H7 (cell line): ENCODE measurements around the gene TRIM5. TPM values are rescaled to one million over a fixed set of nuclear protein-coding genes. Genes with fewer than 3 reads are reported as not detected.
"Not testable (repeated sequence)": the region's sequence is repeated elsewhere in the genome, so short reads cannot be mapped to it uniquely, and the experiment has no call there.

Source experiments
- DNase-seq: peaks from one replicate; pipeline ENCODE4 v3.0.0; 2012
- H3K27me3 ChIP-seq: 2 replicates; pipeline ENCODE4 v1.6.0; 2011; ENCODE audit warnings: mild to moderate bottlenecking, low read length; ENCODE audit not compliant: control insufficient read depth, insufficient read depth
- H3K36me3 ChIP-seq: replicated peaks from 2 replicates; pipeline ENCODE4 v1.5.1; 2011; ENCODE audit warnings: low read length; ENCODE audit not compliant: control insufficient read depth, insufficient read depth
- H3K4me3 ChIP-seq: 2 replicates; pipeline ENCODE4 v1.5.1; 2011; ENCODE audit warnings: low read depth, mild to moderate bottlenecking, control low read depth, low read length, moderate library complexity; ENCODE audit not compliant: insufficient read depth
- total RNA-seq: library from RNA; depleted of rRNA; stranded (reverse); fragments of >200 nt; shearing (Covaris generic); gene quantifications from 2 replicates; pipeline ENCODE4 v1.2.3, GENCODE V29; 2014

Gene TRIM5
- total RNA-seq, 1 experiment from 2014 or later, result 12.3 TPM

DNA sequence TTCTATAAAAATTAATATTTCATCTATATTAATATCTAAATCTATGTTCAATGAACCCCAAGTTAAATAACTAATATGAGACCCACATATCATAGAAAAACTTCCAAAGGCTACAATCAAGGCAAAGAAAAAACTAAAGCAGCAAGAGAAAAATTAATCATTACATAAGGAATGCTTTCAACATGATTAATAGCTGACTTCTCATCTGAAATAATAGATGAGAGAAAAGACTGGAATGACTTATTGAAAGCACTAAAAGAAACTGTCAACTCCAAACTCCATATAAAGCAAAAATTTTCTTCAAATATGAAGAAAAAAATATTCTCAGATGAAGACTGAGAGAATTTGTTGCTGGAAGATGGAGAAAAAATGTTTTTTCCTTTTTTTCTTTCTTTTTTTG lies 13.0 kb downstream of the TRIM5 start:
- Histone ChIP-seq H3K36me3 (no peaks in the 10 kb centered on the region; the same call in 1 of the 2 replicates), H3K27me3 (no peaks in the 10 kb centered on the region), H3K4me3 (no peak overlapping the region)
- DNase-seq, result no peak

DNA sequence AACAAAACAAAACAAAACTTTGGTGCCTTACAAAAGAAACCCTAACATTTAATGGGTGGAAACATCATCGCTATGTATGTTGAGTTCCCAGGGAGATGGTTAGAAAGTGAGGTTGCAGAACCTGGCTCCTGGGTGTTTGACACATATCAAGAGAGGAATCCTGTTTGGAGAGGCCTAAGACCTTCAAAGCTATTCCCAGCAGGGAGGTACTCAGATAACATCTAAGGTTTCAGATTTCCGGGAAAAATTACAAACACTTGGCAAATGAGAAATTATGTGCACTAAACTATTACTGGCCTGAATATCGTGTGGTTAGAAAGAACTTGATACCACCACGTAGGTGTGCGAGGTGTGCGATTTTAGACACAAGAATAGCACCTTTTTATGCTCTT lies 18.5 kb downstream of the TRIM5 start:
- no peak for DNase-seq
- Histone ChIP-seq H3K36me3 (peaks cover 5% of the 10 kb centered on the region), H3K4me3 (no peak overlapping the region), H3K27me3 (no peaks in the 10 kb centered on the region)

DNA sequence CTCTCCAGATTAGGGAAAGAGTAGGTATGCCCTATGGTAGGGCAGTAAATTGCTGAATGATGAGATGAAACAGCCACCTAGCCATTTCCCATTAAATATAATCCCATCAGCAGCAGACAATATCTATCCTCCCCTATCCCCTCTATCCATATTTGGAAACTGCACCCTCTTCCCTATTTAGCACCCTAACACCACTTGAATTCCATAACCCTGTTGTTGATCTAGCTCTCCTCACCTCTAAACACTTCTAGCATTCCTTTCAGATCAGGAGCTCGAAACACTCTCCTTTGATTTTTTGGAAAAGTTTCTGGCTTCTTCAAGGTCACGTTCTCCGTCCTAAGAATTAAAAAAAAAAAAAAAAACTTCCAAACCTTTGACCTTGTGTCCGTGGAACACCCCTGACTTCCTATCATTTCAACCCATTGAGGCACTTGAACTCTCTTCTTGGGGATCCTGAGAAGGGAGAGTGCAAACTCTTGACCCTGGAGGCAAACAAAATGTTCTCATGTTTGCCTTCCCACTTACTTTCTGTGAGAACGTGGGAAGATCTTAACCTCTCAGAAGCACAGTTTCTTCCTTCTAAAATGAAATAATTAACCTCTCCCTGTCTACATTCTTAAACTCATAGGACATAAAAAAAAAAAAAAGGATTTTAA lies 19.0 kb downstream of the TRIM5 start:
- no peak for DNase-seq
- peaks cover 5% of the 10 kb centered on the region for H3K36me3 ChIP-seq
- H3K4me3 ChIP-seq, result no peak overlapping the region
- no peaks in the 10 kb centered on the region for H3K27me3 ChIP-seq

DNA sequence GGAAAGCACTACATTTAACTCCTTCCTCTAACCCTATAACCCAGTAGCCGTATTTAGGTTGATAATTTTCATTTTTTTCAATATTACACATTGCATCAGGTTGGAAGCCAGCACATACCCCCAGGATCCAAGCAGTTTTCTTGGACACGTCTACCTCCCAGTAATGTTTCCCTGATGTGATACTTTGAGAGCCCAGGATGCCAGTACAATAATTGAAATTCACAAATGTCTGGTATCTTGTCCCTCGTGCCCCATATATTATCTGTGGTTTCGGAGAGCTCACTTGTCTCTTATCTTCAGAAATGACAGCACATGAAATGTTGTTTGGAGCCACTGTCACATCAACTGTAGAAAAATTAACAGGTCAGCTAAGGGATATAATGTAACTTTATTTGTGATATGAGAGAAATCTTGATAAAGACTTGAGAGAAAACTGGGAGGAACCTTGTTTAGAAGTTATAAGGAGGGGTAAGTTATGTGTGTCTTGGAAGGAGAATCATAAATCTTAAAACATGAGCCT lies 19.8 kb downstream of the TRIM5 start:
- H3K36me3 ChIP-seq, result peaks cover 5% of the 10 kb centered on the region
- no peaks in the 10 kb centered on the region for H3K27me3 ChIP-seq
- DNase-seq, result no peak
- no peak overlapping the region for H3K4me3 ChIP-seq

DNA sequence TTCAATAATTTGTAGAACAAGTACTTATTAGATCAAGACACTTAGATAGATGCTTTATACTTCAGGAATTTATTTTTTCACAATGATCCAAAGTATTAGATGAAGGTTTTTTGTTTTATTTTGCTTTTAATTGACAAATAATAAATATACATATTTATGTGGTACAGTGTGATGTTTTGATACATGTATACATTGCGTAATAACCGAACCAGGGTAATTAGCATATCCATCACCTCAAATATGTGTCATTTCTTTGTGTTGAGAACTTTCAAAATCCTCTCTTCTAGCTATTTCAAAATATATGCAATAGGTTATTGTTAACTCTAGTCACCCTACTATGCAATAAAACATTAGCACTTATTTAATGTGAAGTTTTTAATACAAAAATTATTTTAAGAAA lies 21.4 kb downstream of the TRIM5 start:
- no peak for DNase-seq
- H3K27me3 ChIP-seq, result no peaks in the 10 kb centered on the region
- peaks cover 5% of the 10 kb centered on the region for H3K36me3 ChIP-seq
- no peak overlapping the region for H3K4me3 ChIP-seq

DNA sequence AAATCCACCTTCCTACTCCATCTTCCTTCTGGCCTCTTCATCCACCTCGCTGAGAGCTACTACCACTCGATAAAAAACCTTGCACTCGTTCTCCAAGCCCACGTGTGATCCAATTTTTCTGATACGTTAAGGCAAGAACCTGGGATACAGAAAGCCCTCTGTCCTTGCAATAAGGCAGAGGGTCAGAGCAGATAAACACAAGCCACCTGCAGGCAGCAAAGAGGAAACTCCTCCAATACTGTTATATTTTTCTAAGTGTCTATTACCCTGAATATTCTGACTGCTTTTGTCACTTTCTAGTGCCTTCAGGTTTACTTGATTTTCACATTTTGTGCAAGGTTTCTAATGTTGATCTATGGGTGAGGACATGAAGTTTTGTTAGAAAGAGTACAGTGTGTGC lies 26.6 kb downstream of the TRIM5 start:
- no peaks in the 10 kb centered on the region for H3K27me3 ChIP-seq
- H3K4me3 ChIP-seq, result no peak overlapping the region
- no peak for DNase-seq
- H3K36me3 ChIP-seq, result no peaks in the 10 kb centered on the region

DNA sequence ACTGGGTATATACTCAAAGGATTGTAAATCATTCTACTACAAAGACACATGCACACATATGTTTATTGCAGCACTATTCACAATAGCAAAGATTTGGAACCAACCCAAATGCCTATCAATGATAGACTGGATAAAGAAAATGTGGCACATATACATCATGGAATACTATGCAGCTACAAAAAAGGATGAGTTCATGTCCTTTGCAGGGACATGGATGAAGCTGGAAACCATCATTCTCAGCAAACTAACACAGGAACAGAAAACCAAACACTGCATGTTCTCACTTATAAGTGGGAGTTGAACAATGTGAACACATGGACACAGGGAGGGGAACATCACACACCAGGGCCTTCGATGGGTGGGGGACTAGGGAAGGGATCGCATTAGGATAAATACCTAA lies 27.9 kb downstream of the TRIM5 start:
- H3K4me3 ChIP-seq, H3K36me3 ChIP-seq, H3K27me3 ChIP-seq, DNase-seq: not testable (repeated sequence)

DNA sequence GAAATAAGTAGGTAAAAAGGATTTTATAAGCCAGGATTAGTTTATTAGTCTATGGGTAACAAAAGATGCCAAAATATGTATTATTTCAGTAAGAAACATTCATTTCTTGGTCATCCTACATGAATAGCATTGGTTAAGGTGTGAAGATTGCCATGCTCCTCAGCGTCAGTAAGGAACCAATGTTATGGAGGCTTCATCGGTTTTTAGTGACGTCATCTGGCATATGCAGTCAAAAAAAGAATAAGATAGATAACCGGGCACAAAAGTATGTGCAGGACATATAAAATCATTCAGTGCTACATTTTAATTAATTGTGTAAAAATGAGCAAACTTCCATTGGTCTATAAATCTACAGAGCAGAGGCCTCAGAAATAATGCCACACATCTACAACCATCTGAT lies 29.4 kb downstream of the TRIM5 start:
- no peak for DNase-seq
- no peaks in the 10 kb centered on the region for H3K36me3 ChIP-seq
- H3K27me3 ChIP-seq, result no peaks in the 10 kb centered on the region
- no peak overlapping the region for H3K4me3 ChIP-seq

DNA sequence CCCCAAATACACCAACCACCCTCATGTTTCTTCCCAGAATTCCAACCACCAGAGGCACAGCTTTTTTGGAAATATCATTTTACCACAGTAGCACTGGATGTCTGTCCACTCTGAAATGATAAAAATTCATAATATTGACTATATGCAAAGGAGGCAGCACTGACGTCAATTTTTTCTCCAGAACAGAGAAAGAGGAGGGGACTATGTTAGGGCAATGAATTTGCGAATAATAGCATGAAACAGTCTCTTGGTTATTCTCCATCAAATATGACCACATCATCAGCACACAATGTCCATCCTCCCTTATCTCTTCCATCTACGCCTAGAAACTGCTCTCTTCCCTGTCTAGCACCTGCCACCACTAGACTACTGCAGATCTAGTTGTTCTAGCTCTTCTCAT lies 38.7 kb downstream of the TRIM5 start:
- Histone ChIP-seq H3K36me3 (no peaks in the 10 kb centered on the region), H3K4me3 (no peak overlapping the region), H3K27me3 (no peaks in the 10 kb centered on the region)
- DNase-seq, result no peak

DNA sequence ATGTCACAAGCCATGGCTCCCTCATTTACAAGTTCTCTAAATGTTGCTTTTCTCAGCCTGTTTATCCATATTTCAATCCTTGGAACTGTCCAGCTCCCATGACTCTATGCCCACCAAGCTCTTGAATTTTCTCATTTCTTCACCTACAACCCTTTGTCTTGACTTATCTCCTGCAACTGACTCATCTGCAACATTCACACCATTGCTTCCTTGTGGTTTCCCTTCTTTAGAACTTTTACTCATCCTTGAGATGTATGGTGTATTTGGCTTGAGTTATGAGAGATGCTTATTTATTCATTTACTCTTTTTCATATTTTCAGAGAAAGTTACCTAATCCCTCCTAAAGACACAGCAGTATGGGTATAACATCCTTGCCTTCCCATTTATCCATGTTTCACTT lies 41.3 kb downstream of the TRIM5 start:
- no peaks in the 10 kb centered on the region for H3K36me3 ChIP-seq
- no peak for DNase-seq
- no peak overlapping the region for H3K4me3 ChIP-seq
- no peaks in the 10 kb centered on the region for H3K27me3 ChIP-seq

DNA sequence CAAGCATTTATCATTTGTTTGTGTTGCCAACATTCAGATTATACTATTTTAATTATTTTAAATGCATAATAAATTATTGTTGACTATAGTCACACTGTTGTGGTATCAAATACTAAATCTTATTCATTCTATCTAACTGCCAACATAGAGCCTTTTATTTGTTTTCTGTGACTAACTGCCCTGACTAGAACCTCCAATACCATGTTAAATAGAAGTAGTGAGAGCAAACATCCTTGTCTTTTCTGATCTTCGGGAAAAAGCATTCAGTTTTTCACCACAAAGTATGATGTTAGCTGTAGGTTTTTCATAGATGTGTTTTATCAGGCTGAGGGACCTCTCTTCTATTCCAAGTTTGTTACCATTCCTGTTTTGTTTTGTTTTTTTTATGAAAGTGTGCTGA lies 44.9 kb downstream of the TRIM5 start:
- DNase-seq, result no peak
- Histone ChIP-seq H3K27me3 (no peaks in the 10 kb centered on the region), H3K4me3 (no peak overlapping the region), H3K36me3 (no peaks in the 10 kb centered on the region)

DNA sequence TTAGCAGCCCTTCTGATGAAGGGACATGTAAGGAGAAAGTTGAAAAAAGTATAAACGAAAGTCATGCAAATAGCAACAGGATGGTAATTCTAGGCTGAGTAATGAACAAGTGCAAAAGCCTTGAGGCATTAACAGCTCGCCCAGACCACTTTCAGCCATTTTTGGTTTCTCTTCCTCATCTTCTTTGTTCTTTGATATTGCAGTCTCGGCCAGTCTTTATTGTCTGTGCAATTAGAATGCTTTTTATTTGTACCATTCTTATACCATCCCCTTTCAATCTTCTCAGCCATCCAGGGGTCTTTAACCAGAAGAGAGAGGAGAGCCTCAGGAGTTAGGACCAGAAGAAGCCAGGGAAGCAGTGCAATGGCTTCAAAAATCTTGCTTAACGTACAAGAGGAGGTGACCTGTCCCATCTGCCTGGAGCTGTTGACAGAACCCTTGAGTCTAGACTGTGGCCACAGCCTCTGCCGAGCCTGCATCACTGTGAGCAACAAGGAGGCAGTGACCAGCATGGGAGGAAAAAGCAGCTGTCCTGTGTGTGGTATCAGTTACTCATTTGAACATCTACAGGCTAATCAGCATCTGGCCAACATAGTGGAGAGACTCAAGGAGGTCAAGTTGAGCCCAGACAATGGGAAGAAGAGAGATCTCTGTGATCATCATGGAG lies 52.8 kb downstream of the TRIM5 start:
- DNase-seq, result no peak
- H3K27me3 ChIP-seq, result no peaks in the 10 kb centered on the region
- H3K36me3 ChIP-seq, result no peaks in the 10 kb centered on the region
- no peak overlapping the region for H3K4me3 ChIP-seq

DNA sequence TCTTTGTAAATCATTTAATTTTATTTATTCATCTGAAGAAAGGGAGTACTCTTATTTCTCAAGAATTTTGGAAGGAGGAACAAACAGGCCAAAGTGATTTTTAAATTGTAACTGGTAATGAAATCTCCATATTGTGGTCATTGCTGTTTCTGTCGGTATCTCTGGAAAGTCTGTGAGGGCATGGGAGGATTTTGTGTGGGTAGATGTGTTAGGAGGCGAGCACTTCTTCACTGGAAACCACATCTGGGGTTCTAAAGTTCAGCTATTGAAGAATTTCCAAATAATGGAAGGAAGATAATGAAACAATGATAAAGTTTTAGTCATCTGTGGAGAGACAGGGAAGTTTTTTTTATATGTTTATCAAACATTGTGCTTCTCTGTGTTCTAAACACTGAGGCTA lies 53.5 kb downstream of the TRIM5 start:
- DNase-seq, result no peak
- H3K4me3 ChIP-seq, result no peak overlapping the region
- no peaks in the 10 kb centered on the region for H3K36me3 ChIP-seq

DNA sequence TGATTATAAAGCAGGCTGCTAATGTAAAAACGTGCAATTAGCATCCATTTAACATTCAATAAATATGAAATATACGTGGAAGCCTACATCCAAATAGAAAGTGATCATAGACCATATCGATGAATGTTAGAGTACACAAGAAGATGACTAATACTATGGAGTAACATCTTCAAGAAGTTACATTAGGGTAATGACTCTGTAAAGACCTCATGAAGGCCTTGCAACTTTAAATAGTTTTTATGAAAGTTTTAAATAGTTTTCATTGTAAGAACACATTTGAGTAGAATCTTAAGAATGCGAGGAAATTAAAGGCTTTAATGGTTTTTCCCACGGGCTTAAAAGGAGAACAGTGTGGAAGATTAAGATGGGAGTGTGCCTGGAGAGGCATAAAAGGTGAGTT lies 58.7 kb downstream of the TRIM5 start:
- Histone ChIP-seq H3K36me3 (no peaks in the 10 kb centered on the region), H3K4me3 (no peak overlapping the region), H3K27me3 (no peaks in the 10 kb centered on the region)
- DNase-seq, result no peak

More for the DNA sequence above, 53.5 kb downstream of the TRIM5 start:
- H3K27me3 ChIP-seq, result no peaks in the 10 kb centered on the region

DNA sequence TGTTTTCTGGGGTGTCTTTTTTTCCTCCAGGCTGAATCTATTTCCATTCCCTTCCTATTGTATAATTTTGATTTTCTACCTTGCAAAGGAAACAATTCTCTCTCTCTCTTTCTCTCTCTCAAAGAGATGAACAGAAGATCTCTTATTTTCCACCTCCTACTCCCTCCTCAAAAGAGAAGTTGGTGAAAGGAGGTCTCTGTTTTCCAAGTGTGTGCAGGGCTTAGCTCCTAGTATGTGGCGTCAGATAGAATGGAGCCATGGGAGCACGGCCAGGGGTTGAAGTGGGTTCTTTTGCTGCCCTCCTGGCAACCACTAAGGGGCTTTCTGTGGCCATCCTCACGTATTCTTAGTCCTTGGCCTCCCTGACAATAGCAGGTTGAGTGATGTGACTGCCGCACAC lies 59.6 kb downstream of the TRIM5 start:
- DNase-seq, result no peak
- Histone ChIP-seq H3K27me3 (no peaks in the 10 kb centered on the region), H3K4me3 (no peak overlapping the region), H3K36me3 (no peaks in the 10 kb centered on the region)
